Subcutaneous adipose tissue (tissue), 4 donors: ENCODE data around the gene RPUSD2. TPM values are rescaled to one million over a fixed set of nuclear protein-coding genes. Genes with fewer than 3 reads are reported as not detected.

Experiments
- CTCF ChIP-seq: fragments of 450-650 bp; IDR thresholded peaks from one replicate; pipeline ENCODE4 v1.5.1; 2016; ENCODE audit warnings: low read depth, mild to moderate bottlenecking, control low read depth, antibody characterized with exemption, moderate library complexity
- total RNA-seq, 4 donors: library from RNA; depleted of rRNA; stranded (reverse); fragments of >200 nt; gene quantifications; one replicate each; pipeline ENCODE4 v1.1.0, GENCODE V29; 2016

RPUSD2 gene
- total RNA-seq, 4 donors from 2014 or later, result 3.3 to 9.4 (median 5.3) TPM

GRCh38 chr15:40591389-40591788, 22.3 kb downstream of the RPUSD2 start:
- no peak for TF ChIP-seq CTCF

GRCh38 chr15:40593165-40593564, 24.1 kb downstream of the RPUSD2 start:
- no peak for TF ChIP-seq CTCF

GRCh38 chr15:40593588-40594428, 24.7 kb downstream of the RPUSD2 start, which contains the start of gene KNL1:
TSS of gene KNL1 (plus strand) at chr15:40594249. CDS start at chr15:40602932, 8,683 bp downstream.
- no peak for TF ChIP-seq CTCF

GRCh38 chr15:40594429-40594836, 25.3 kb downstream of the RPUSD2 start:
- TF ChIP-seq CTCF, result no peak

GRCh38 chr15:40595219-40595618, 26.1 kb downstream of the RPUSD2 start:
- no peak for TF ChIP-seq CTCF

GRCh38 chr15:40595773-40596172, 26.7 kb downstream of the RPUSD2 start:
- TF ChIP-seq CTCF, result no peak

- TF ChIP-seq CTCF, result no peak
These were observed 27.9 kb downstream of the RPUSD2 start for GRCh38 chr15:40597024-40597423.
